Astrocyte of the spinal cord (primary cell): ENCODE measurements around the gene ORM2.

Experiments
- DNase-seq: peaks from one replicate; pipeline ENCODE4 v3.0.0; 2011; ENCODE audit warnings: low read depth, low spot score
- H3K4me3 ChIP-seq: 2 replicates; pipeline ENCODE4 v1.5.1; 2011; ENCODE audit warnings: low read depth, mild to moderate bottlenecking, low read length, moderate library complexity
- in situ Hi-C: cut with HindIII; loops from 2 replicates; pipeline ENCODE4 v1.10.0; 2017; ENCODE audit warnings: low sequenced_read_pairs
- TF ChIP-seq, protein P1 (sequence below): IDR thresholded peaks from 2 replicates; pipeline ENCODE4 v1.5.1; 2012; ENCODE audit warnings: low read depth, mild to moderate bottlenecking, low read length, inconsistent platforms

ORM2 gene

GRCh38 chr9:114357360-114357759 lies 27.7 kb downstream of the ORM2 start:
- H3K4me3 ChIP-seq: no peak overlapping the region
- DNase-seq: no peak
- in situ Hi-C loops: no loop called here
- TF ChIP-seq, protein P1, sequence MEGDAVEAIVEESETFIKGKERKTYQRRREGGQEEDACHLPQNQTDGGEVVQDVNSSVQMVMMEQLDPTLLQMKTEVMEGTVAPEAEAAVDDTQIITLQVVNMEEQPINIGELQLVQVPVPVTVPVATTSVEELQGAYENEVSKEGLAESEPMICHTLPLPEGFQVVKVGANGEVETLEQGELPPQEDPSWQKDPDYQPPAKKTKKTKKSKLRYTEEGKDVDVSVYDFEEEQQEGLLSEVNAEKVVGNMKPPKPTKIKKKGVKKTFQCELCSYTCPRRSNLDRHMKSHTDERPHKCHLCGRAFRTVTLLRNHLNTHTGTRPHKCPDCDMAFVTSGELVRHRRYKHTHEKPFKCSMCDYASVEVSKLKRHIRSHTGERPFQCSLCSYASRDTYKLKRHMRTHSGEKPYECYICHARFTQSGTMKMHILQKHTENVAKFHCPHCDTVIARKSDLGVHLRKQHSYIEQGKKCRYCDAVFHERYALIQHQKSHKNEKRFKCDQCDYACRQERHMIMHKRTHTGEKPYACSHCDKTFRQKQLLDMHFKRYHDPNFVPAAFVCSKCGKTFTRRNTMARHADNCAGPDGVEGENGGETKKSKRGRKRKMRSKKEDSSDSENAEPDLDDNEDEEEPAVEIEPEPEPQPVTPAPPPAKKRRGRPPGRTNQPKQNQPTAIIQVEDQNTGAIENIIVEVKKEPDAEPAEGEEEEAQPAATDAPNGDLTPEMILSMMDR: no peak

DNA sequence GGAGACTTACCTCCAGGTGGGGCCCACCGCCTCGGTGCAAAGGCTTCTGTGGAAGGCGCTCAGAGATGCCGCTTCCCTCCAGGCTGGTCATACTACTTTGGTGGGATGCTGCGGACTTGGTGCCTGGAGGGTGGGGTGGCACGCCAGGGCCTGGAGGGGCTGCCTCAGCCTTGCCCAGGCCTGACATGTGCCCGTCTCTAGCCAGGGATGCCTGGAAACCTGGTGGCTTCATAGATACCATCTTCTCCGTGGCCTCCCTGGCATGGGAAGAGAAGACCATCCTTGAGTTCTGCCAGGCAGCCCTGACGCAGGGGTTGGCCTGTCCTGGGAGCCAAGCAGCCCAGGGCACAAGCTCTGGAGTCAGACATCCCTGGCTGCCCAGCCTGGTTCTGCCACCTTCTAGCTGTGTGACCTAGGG lies 28.3 kb downstream of the ORM2 start:
- in situ Hi-C loops: no loop called here
- TF ChIP-seq, protein P1: no peak
- DNase-seq: no peak
- H3K4me3 ChIP-seq: no peak overlapping the region

GRCh38 chr9:114359801-114360200 lies 30.1 kb downstream of the ORM2 start:
- TF ChIP-seq, protein P1: no peak
- in situ Hi-C loops: no loop called here
- H3K4me3 ChIP-seq: no peak overlapping the region
- no peak for DNase-seq

- DNase-seq: no peak
- in situ Hi-C loops: no loop called here
- no peak overlapping the region for H3K4me3 ChIP-seq
- TF ChIP-seq, protein P1: no peak
Measured at GRCh38 chr9:114361542-114361941, 31.9 kb downstream of the ORM2 start.

DNA sequence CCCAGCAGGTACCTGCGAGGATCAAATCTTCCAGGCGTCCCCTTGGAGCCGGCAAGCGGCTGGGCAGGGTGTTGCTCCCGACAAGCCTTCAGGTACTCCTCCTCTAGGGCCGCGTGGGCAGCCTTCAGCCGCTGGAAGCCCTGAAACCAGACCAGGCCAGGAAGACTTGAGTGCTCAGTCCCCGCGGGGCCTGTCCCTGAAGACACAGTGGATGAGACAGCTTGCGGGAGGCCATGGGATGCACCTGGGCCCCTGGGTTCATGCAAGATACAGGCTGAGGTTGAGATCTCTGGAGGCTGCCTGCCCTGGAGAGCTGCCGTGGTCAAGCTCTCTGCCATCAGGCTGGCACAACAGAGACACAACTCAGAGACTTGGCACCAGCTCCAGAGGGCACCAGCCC lies 32.7 kb downstream of the ORM2 start:
- in situ Hi-C loops: no loop called here
- TF ChIP-seq, protein P1: no peak
- H3K4me3 ChIP-seq: no peak overlapping the region
- DNase-seq: no peak

DNA sequence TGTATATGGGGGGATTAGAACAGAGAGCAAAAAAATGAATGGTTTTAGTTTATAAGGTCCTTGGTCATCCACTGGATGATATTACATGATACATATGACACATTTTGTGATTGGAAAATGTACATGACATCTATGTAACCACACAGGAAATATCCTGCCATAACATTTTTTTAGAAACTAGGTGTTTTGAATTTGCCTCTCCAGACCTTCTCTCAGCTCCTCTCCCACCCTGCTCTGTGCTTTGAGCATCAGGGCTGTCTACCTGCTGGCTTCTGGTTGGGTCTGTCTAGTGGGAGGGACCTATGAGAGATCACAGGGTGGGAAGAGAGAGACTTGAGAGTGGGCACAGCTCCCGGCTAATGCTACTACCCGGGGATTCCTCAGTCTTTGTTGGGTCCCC lies 33.8 kb downstream of the ORM2 start:
- in situ Hi-C loops: no loop called here
- H3K4me3 ChIP-seq: no peak overlapping the region

More for the DNA sequence above, 33.8 kb downstream of the ORM2 start:
- TF ChIP-seq, protein P1: no peak
- no peak for DNase-seq
